Activated CD8-positive, alpha-beta memory T cell treated with anti-CD3 and anti-CD28 coated beads for 24 hours (primary cell): ENCODE data around the gene GPR146.
"Not testable (repeated sequence)": the region's sequence is repeated elsewhere in the genome, so short reads cannot be mapped to it uniquely, and the experiment has no call there.

Experiments
- DNase-seq: peaks from one replicate; pipeline ENCODE4 v3.0.0-alpha.2; 2020

Gene GPR146

GRCh38 chr7:1059200-1060091, 15.1 kb downstream of the GPR146 start:
- DNase-seq: no peak

- no peak for DNase-seq
Measured at GRCh38 chr7:1060315-1061072, 16.1 kb downstream of the GPR146 start.

- DNase-seq: no peak
Measured at GRCh38 chr7:1061180-1061579, 16.8 kb downstream of the GPR146 start.

GRCh38 chr7:1062296-1063294, 18.2 kb downstream of the GPR146 start:
- DNase-seq: no peak

GRCh38 chr7:1063361-1063760, 19.0 kb downstream of the GPR146 start:
- no peak for DNase-seq

GRCh38 chr7:1064581-1064980, 20.2 kb downstream of the GPR146 start:
- DNase-seq: no peak

GRCh38 chr7:1065263-1065584, 20.9 kb downstream of the GPR146 start:
- DNase-seq: peak; percentile 60

- DNase-seq: peak; percentile 92
Measured at GRCh38 chr7:1065585-1066241, 21.4 kb downstream of the GPR146 start.

GRCh38 chr7:1066242-1066588, 21.9 kb downstream of the GPR146 start:
- no peak for DNase-seq

GRCh38 chr7:1068013-1068412, 23.7 kb downstream of the GPR146 start:
- no peak for DNase-seq

GRCh38 chr7:1068619-1069018, 24.3 kb downstream of the GPR146 start:
- no peak for DNase-seq

- no peak for DNase-seq
Measured at GRCh38 chr7:1070544-1071011, 26.2 kb downstream of the GPR146 start.

GRCh38 chr7:1071731-1072254, 27.4 kb downstream of the GPR146 start:
- no peak for DNase-seq

GRCh38 chr7:1073142-1073977, 29.0 kb downstream of the GPR146 start:
- DNase-seq: no peak

GRCh38 chr7:1074018-1074417, 29.7 kb downstream of the GPR146 start:
- not testable (repeated sequence) for DNase-seq

GRCh38 chr7:1074593-1075431, 30.5 kb downstream of the GPR146 start:
- no peak for DNase-seq

- DNase-seq: no peak
Measured at GRCh38 chr7:1076184-1077072, 32.1 kb downstream of the GPR146 start.

GRCh38 chr7:1078519-1078918, 34.2 kb downstream of the GPR146 start:
- DNase-seq: no peak

GRCh38 chr7:1078985-1079384, 34.6 kb downstream of the GPR146 start:
- no peak for DNase-seq
